ENCODE results near the gene UGT1A7.

DNA sequence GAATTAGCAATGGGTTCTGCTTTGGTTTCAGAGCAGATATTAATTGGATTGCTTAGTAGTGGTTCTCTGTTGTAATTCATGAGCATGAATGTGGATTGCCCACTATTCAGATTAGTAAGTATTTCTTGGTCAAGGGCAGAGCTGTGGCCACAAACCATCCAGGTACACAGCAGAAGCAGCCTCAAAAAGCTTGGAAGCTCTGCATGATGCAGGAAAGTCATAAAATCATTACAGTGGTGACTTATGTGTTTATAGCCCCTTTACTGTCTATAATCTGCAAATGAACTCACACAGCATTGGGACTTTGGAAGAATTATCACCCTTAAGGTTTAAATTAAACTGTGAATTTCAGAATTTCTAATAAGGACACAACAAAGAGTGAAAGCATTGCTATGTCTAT, 76.4 kb downstream of the UGT1A7 start:
- no peak for TF ChIP-seq POLR2AphosphoS5 (IDR thresholded peaks at IDR 0.05; ENCODE audit: low read depth, low read length)
- TF ChIP-seq POLR2A (IDR thresholded peaks at IDR 0.05; ENCODE audit: low read depth, low read length): no peak
